Activated naive CD8-positive, alpha-beta T cell (primary cell): ENCODE measurements around the gene HIF3A.
A peak's percentile ranks its signal among the peaks of the same experiment; 100 is the strongest.

Experiments
- H3K27ac Mint-ChIP-seq: one replicate; pipeline ENCODE4 v1.8.0; 2021; ENCODE audit warnings: mixed read lengths
- H3K27me3 Mint-ChIP-seq: one replicate; pipeline ENCODE4 v1.8.0; 2021; ENCODE audit warnings: mixed read lengths
- H3K36me3 Mint-ChIP-seq: one replicate; pipeline ENCODE4 v1.8.0; 2021; ENCODE audit warnings: mixed read lengths
- H3K4me1 Mint-ChIP-seq: one replicate; pipeline ENCODE4 v1.8.0; 2021; ENCODE audit warnings: low read depth, mixed read lengths
- H3K4me3 Mint-ChIP-seq: one replicate; pipeline ENCODE4 v1.8.0; 2021; ENCODE audit warnings: mild to moderate bottlenecking, mixed read lengths
- H3K9me3 Mint-ChIP-seq: one replicate; pipeline ENCODE4 v1.8.0; 2021; ENCODE audit warnings: low read depth, mixed read lengths

The HIF3A gene

DNA sequence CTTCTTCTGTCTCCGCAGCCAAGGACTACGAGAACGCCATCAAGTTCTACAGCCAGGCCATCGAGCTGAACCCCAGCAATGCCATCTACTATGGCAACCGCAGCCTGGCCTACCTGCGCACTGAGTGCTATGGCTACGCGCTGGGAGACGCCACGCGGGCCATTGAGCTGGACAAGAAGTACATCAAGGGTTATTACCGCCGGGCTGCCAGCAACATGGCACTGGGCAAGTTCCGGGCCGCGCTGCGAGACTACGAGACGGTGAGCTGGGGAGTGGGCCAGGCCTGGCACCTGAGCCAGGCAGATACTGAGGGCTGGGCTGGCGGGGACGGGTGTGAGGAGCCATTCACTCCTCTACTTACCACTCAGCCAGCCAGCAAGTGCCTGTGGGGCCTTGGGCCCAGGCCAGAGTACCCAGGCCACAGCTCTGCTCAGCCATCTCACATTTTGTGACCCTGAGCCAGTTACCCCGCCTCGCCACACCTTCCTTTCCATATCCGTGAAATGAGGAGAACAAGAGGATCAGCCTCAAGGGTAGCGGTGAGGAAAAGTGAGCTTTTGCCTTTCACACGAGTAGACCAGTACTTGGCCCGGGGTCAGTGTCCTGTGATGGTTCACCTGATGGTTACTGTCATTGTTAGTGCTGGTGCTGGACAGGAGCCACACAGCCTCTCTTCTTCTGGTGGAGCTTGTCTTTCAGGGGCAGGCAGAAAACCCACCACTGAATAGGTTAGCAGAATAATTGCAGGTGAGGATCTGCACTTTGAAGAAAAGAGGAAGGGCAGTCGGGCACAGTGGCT is 57.1 kb downstream of the HIF3A start:
- Mint-ChIP-seq H3K4me3 (no peak overlapping the region), H3K27ac (peak overlapping the region; percentile 10), H3K36me3 (peaks cover 5% of the 10 kb centered on the region), H3K27me3 (no peaks in the 10 kb centered on the region), H3K9me3 (no peaks in the 10 kb centered on the region), H3K4me1 (peaks cover 49% of the 10 kb centered on the region)

GRCh38 chr19:46355234-46356148 is 58.6 kb downstream of the HIF3A start:
- Mint-ChIP-seq H3K4me3 (no peak overlapping the region), H3K27me3 (no peaks in the 10 kb centered on the region), H3K9me3 (no peaks in the 10 kb centered on the region), H3K36me3 (peaks cover 5% of the 10 kb centered on the region), H3K27ac (no peak overlapping the region), H3K4me1 (peaks cover 42% of the 10 kb centered on the region)

DNA sequence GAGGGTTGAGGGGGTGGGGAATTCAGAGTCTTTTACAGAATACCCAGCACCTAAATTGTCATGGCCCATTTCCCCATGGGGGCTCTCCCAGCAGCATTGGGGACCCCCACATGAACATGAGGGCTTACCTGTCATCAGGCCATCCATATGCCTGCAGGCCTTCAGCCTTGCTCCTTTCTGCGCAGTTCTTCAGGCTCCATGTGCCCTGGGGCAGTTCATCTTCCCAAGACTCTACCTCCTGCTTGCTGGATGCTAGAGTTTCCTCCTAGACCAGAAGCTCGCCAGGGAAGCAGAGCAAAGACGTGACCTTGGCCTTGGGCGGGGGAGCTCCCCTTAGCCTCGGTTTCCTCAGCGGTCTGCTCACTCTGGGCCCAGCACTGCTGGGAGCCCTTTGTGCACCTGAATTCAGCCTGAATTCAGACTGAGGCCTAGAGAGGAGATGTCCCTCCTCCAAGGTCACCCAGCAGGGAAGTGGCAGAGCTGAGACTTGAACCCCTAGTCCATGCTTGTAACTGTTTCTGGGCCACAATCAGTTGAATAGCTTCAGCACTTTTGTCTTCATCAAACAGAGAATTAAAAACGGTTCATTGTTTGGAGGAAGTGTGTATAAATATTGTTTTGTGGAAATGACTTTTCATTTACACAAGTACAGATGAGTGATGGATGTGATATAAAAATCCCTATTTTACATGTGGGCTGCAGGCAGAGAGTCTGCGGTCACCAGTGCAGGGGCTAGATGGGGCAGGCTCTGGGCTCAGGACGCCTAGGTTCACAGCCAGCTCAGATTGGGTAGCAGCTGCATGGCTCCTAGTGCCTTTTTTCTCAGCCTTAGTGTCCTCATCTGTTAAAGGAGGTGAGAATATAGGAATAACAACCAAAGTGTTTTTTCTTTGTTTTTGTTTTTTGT is 59.6 kb downstream of the HIF3A start:
- Mint-ChIP-seq H3K4me1 (peaks cover 37% of the 10 kb centered on the region), H3K27me3 (no peaks in the 10 kb centered on the region), H3K36me3 (peaks cover 2% of the 10 kb centered on the region), H3K27ac (no peak overlapping the region), H3K9me3 (no peaks in the 10 kb centered on the region), H3K4me3 (no peak overlapping the region)

GRCh38 chr19:46357846-46358583 is 61.2 kb downstream of the HIF3A start:
- no peaks in the 10 kb centered on the region for H3K9me3 Mint-ChIP-seq
- peaks cover 2% of the 10 kb centered on the region for H3K36me3 Mint-ChIP-seq
- H3K4me3 Mint-ChIP-seq: no peak overlapping the region
- peaks cover 40% of the 10 kb centered on the region for H3K4me1 Mint-ChIP-seq
- H3K27ac Mint-ChIP-seq: no peak overlapping the region
- H3K27me3 Mint-ChIP-seq: no peaks in the 10 kb centered on the region

- no peaks in the 10 kb centered on the region for H3K9me3 Mint-ChIP-seq
- no peak overlapping the region for H3K27ac Mint-ChIP-seq
- peak overlapping the region; percentile 75 for H3K4me3 Mint-ChIP-seq
- no peaks in the 10 kb centered on the region for H3K27me3 Mint-ChIP-seq
- H3K4me1 Mint-ChIP-seq: peaks cover 47% of the 10 kb centered on the region
- H3K36me3 Mint-ChIP-seq: peaks cover 7% of the 10 kb centered on the region
These were observed 65.1 kb downstream of the HIF3A start for GRCh38 chr19:46361915-46362314.

DNA sequence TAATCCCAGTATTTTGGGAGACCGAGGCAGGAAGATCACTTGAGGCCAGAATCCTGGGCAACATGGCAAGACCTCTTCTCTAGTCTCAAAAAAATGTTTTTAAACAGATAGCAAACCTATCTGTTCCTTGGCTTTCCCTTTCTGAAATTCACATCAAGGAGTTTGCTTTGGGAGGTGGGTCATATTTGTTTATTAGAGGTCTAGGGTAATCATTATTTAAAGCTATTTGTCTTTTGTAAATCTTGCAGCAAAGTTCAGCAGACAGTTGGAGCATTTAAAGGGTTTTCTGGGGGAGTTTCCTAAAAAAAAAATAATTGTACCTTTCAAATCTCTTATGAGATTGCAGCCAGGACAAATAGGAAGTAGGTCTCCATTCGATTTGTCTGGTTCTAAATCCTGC is 67.5 kb downstream of the HIF3A start:
- Mint-ChIP-seq H3K27ac (no peak overlapping the region), H3K27me3 (no peaks in the 10 kb centered on the region), H3K4me3 (no peak overlapping the region), H3K4me1 (peaks cover 33% of the 10 kb centered on the region), H3K36me3 (peaks cover 5% of the 10 kb centered on the region), H3K9me3 (no peaks in the 10 kb centered on the region)

GRCh38 chr19:46365561-46365960 is 68.7 kb downstream of the HIF3A start:
- peaks cover 29% of the 10 kb centered on the region for H3K4me1 Mint-ChIP-seq

GRCh38 chr19:46366620-46367292 is 69.9 kb downstream of the HIF3A start:
- H3K4me3 Mint-ChIP-seq: no peak overlapping the region
- H3K27ac Mint-ChIP-seq: no peak overlapping the region
- H3K4me1 Mint-ChIP-seq: peaks cover 33% of the 10 kb centered on the region
- H3K36me3 Mint-ChIP-seq: peaks cover 5% of the 10 kb centered on the region
- no peaks in the 10 kb centered on the region for H3K9me3 Mint-ChIP-seq
- no peaks in the 10 kb centered on the region for H3K27me3 Mint-ChIP-seq

More at GRCh38 chr19:46365561-46365960, 68.7 kb downstream of the HIF3A start:
- Mint-ChIP-seq H3K27ac (no peak overlapping the region), H3K36me3 (peaks cover 5% of the 10 kb centered on the region), H3K4me3 (no peak overlapping the region), H3K9me3 (no peaks in the 10 kb centered on the region), H3K27me3 (no peaks in the 10 kb centered on the region)

DNA sequence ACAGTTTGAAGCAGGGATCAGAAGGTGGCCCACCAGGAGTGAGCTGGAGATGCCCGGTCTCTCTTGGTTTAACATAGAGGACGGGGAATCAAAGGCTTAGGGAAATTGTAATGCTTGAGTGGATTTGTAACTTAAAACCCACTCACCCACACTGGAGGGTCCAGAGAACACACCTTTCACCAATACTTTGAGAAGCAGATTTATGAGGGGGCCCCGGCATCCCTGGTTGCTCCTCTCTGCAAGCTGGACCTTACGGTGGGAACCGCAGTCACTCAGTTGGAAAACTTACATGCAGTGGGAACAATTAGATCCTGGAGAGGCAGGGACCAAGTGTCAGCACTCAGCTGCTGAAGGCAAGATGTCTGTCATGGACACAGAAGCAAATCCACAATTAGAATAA is 70.6 kb downstream of the HIF3A start:
- H3K9me3 Mint-ChIP-seq: no peaks in the 10 kb centered on the region
- H3K27ac Mint-ChIP-seq: no peak overlapping the region
- peaks cover 5% of the 10 kb centered on the region for H3K36me3 Mint-ChIP-seq
- peaks cover 33% of the 10 kb centered on the region for H3K4me1 Mint-ChIP-seq
- H3K27me3 Mint-ChIP-seq: no peaks in the 10 kb centered on the region
- H3K4me3 Mint-ChIP-seq: no peak overlapping the region

GRCh38 chr19:46368116-46368515 is 71.3 kb downstream of the HIF3A start:
- Mint-ChIP-seq H3K4me1 (peaks cover 33% of the 10 kb centered on the region), H3K36me3 (peaks cover 5% of the 10 kb centered on the region), H3K4me3 (no peak overlapping the region), H3K9me3 (no peaks in the 10 kb centered on the region), H3K27ac (no peak overlapping the region), H3K27me3 (no peaks in the 10 kb centered on the region)

DNA sequence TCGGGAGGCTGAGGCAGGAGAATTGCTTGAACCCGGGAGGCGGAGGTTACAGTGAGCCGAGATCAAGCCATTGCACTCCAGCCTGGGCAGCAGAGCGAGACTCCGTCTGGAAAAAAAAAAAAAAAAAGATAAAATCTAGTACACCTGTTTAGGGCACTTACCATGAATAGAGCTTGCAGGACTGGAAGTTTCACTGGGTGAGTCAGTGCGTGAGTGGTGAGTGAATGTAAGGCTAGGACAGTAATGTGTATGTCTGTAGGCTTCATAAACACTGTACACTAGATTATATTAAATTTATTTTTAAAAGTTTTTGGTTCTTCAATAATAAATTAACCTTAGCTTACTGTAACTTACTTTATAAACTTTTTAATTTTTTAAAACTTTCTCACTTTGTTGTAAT is 73.0 kb downstream of the HIF3A start:
- Mint-ChIP-seq H3K27me3 (no peaks in the 10 kb centered on the region), H3K9me3 (no peaks in the 10 kb centered on the region), H3K27ac (no peak overlapping the region), H3K4me3 (no peak overlapping the region), H3K4me1 (peaks cover 24% of the 10 kb centered on the region), H3K36me3 (no peaks in the 10 kb centered on the region)

DNA sequence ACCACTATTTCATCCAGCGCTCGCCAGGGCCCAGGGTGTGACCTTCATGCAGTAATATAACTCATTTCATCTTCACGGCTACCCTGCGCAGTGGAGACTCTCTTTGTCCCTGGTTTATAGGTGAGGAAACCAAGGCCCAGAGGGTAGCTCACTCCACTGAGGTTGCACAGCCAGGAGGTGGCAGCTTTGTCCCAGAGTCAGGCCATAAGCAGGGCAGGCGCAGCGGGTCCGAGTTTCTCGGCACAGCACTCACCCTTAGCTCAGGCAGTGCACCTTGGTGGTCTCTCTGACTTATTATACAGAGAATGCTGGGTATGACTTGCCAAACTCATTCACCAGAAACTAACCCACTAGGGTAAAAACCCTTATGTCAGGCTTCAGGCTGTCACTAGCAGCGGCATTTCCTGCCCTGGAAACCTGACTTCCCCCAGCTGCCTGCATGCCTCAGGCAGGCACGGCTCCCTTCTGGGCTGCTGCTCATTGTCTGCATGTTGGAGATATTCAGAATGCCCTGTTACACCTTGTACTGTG is 74.6 kb downstream of the HIF3A start:
- H3K4me3 Mint-ChIP-seq: no peak overlapping the region
- H3K27ac Mint-ChIP-seq: no peak overlapping the region
- H3K9me3 Mint-ChIP-seq: no peaks in the 10 kb centered on the region
- H3K27me3 Mint-ChIP-seq: no peaks in the 10 kb centered on the region
- peaks cover 23% of the 10 kb centered on the region for H3K4me1 Mint-ChIP-seq
- no peaks in the 10 kb centered on the region for H3K36me3 Mint-ChIP-seq

GRCh38 chr19:46372901-46373490 is 76.2 kb downstream of the HIF3A start:
- H3K36me3 Mint-ChIP-seq: peaks cover 5% of the 10 kb centered on the region
- H3K4me1 Mint-ChIP-seq: peaks cover 21% of the 10 kb centered on the region
- H3K27ac Mint-ChIP-seq: no peak overlapping the region

More at GRCh38 chr19:46372901-46373490, 76.2 kb downstream of the HIF3A start:
- Mint-ChIP-seq H3K9me3 (no peaks in the 10 kb centered on the region), H3K27me3 (no peaks in the 10 kb centered on the region), H3K4me3 (no peak overlapping the region)
